HUES48 (cell line): Measurements from ENCODE around the gene KTN1.

Experiments
- H3K27ac ChIP-seq: one replicate; pipeline ENCODE4 v1.7.0; 2013; ENCODE audit warnings: low read depth, low read length, inconsistent platforms
- H3K27me3 ChIP-seq: 2 replicates; pipeline ENCODE4 v1.6.1; 2013; ENCODE audit warnings: mild to moderate bottlenecking, low read length; ENCODE audit not compliant: control insufficient read depth, insufficient read depth
- H3K36me3 ChIP-seq: 2 replicates; pipeline ENCODE4 v1.6.1; 2013; ENCODE audit warnings: low read length; ENCODE audit not compliant: control insufficient read depth, insufficient read depth
- H3K4me1 ChIP-seq: 2 replicates; pipeline ENCODE4 v1.6.1; 2013; ENCODE audit warnings: mild to moderate bottlenecking, low read length; ENCODE audit not compliant: control insufficient read depth, insufficient read depth
- H3K4me3 ChIP-seq: 2 replicates; pipeline ENCODE4 v1.5.1; 2013; ENCODE audit warnings: mild to moderate bottlenecking, low read depth, low read length
- H3K9ac ChIP-seq: 2 replicates; pipeline ENCODE4 v1.6.1; 2013; ENCODE audit warnings: mild to moderate bottlenecking, low read depth, low read length, moderate library complexity
- H3K9me3 ChIP-seq: 2 replicates; pipeline ENCODE4 v1.6.1; 2013; ENCODE audit warnings: low read length; ENCODE audit not compliant: control insufficient read depth, insufficient read depth

Gene KTN1

GRCh38 chr14:55702511-55702910 is 122.5 kb downstream of the KTN1 start:
- no peaks in the 10 kb centered on the region for H3K36me3 ChIP-seq
- H3K9ac ChIP-seq = no peak overlapping the region
- no peaks in the 10 kb centered on the region for H3K27me3 ChIP-seq
- no peak overlapping the region for H3K27ac ChIP-seq
- no peaks in the 10 kb centered on the region for H3K9me3 ChIP-seq
- peaks cover 14% of the 10 kb centered on the region for H3K4me1 ChIP-seq
- no peak overlapping the region for H3K4me3 ChIP-seq

GRCh38 chr14:55704654-55705053 is 124.6 kb downstream of the KTN1 start:
- Histone ChIP-seq H3K36me3 (no peaks in the 10 kb centered on the region), H3K9me3 (no peaks in the 10 kb centered on the region), H3K9ac (no peak overlapping the region), H3K27ac (no peak overlapping the region), H3K4me3 (no peak overlapping the region), H3K4me1 (no peaks in the 10 kb centered on the region), H3K27me3 (no peaks in the 10 kb centered on the region)

GRCh38 chr14:55705651-55706364 is 125.8 kb downstream of the KTN1 start:
- Histone ChIP-seq H3K9me3 (no peaks in the 10 kb centered on the region), H3K9ac (no peak overlapping the region), H3K4me1 (no peaks in the 10 kb centered on the region), H3K4me3 (no peak overlapping the region), H3K27ac (no peak overlapping the region), H3K36me3 (no peaks in the 10 kb centered on the region), H3K27me3 (no peaks in the 10 kb centered on the region)

GRCh38 chr14:55706365-55706684 is 126.3 kb downstream of the KTN1 start:
- Histone ChIP-seq H3K4me1 (no peaks in the 10 kb centered on the region), H3K9me3 (no peaks in the 10 kb centered on the region), H3K36me3 (no peaks in the 10 kb centered on the region), H3K27me3 (no peaks in the 10 kb centered on the region), H3K9ac (no peak overlapping the region), H3K27ac (no peak overlapping the region), H3K4me3 (no peak overlapping the region)

- Histone ChIP-seq H3K4me3 (no peak overlapping the region), H3K27me3 (no peaks in the 10 kb centered on the region), H3K9me3 (no peaks in the 10 kb centered on the region), H3K36me3 (no peaks in the 10 kb centered on the region), H3K4me1 (no peaks in the 10 kb centered on the region), H3K27ac (no peak overlapping the region), H3K9ac (no peak overlapping the region)
Measured at GRCh38 chr14:55706893-55707292, 126.9 kb downstream of the KTN1 start.

GRCh38 chr14:55707365-55707804 is 127.4 kb downstream of the KTN1 start:
- H3K4me1 ChIP-seq = no peaks in the 10 kb centered on the region
- H3K9me3 ChIP-seq = no peaks in the 10 kb centered on the region
- no peak overlapping the region for H3K27ac ChIP-seq
- no peaks in the 10 kb centered on the region for H3K27me3 ChIP-seq
- no peak overlapping the region for H3K9ac ChIP-seq
- H3K36me3 ChIP-seq = no peaks in the 10 kb centered on the region
- no peak overlapping the region for H3K4me3 ChIP-seq

- Histone ChIP-seq H3K9ac (no peak overlapping the region), H3K4me3 (no peak overlapping the region), H3K36me3 (no peaks in the 10 kb centered on the region), H3K27ac (no peak overlapping the region), H3K9me3 (no peaks in the 10 kb centered on the region), H3K4me1 (no peaks in the 10 kb centered on the region), H3K27me3 (no peaks in the 10 kb centered on the region)
Measured at GRCh38 chr14:55710506-55711041, 130.6 kb downstream of the KTN1 start.

GRCh38 chr14:55711175-55711811 is 131.3 kb downstream of the KTN1 start:
- no peaks in the 10 kb centered on the region for H3K9me3 ChIP-seq
- no peaks in the 10 kb centered on the region for H3K36me3 ChIP-seq
- H3K4me3 ChIP-seq = no peak overlapping the region
- H3K27ac ChIP-seq = no peak overlapping the region
- no peaks in the 10 kb centered on the region for H3K27me3 ChIP-seq
- H3K9ac ChIP-seq = no peak overlapping the region
- H3K4me1 ChIP-seq = no peaks in the 10 kb centered on the region

GRCh38 chr14:55712491-55712890 is 132.5 kb downstream of the KTN1 start:
- H3K27ac ChIP-seq = no peak overlapping the region
- no peaks in the 10 kb centered on the region for H3K4me1 ChIP-seq
- H3K36me3 ChIP-seq = no peaks in the 10 kb centered on the region
- H3K9me3 ChIP-seq = no peaks in the 10 kb centered on the region
- no peak overlapping the region for H3K4me3 ChIP-seq
- H3K27me3 ChIP-seq = no peaks in the 10 kb centered on the region
- no peak overlapping the region for H3K9ac ChIP-seq

- Histone ChIP-seq H3K4me1 (no peaks in the 10 kb centered on the region), H3K27ac (no peak overlapping the region), H3K4me3 (no peak overlapping the region), H3K27me3 (no peaks in the 10 kb centered on the region), H3K36me3 (no peaks in the 10 kb centered on the region), H3K9ac (no peak overlapping the region), H3K9me3 (no peaks in the 10 kb centered on the region)
Measured at GRCh38 chr14:55713486-55713885, 133.5 kb downstream of the KTN1 start.

- Histone ChIP-seq H3K36me3 (no peaks in the 10 kb centered on the region), H3K4me3 (no peak overlapping the region), H3K9ac (no peak overlapping the region), H3K9me3 (no peaks in the 10 kb centered on the region), H3K27me3 (no peaks in the 10 kb centered on the region), H3K27ac (no peak overlapping the region), H3K4me1 (no peaks in the 10 kb centered on the region)
Measured at GRCh38 chr14:55715889-55716288, 135.9 kb downstream of the KTN1 start.
